ENCODE results near the gene YIPF6. TPM values are rescaled to one million over a fixed set of nuclear protein-coding genes. Genes with fewer than 3 reads are reported as not detected.
A peak's percentile ranks its signal among the peaks of the same experiment; 100 is the strongest.
"Not testable (repeated sequence)": the region's sequence is repeated elsewhere in the genome, so short reads cannot be mapped to it uniquely, and the experiment has no call there.

The YIPF6 gene
- polyA plus RNA-seq, 1 donor (not counting 4 experiments of a cell fraction or from before 2014, with no cell fraction given), result 20.2 TPM

- FAIRE-seq (no peak), DNase-seq (ENCODE audit: low read depth, low spot score) (no peak)
- H3K79me2 ChIP-seq (ENCODE audit: control insufficient read depth, insufficient read depth, low read length), result peaks cover 10% of the 10 kb centered on the region
Observed at GRCh38 chrX:68508799-68509198, 9.9 kb downstream of the YIPF6 start.

GRCh38 chrX:68511255-68511654, 12.4 kb downstream of the YIPF6 start:
- H3K9ac ChIP-seq (ENCODE audit: control insufficient read depth, extremely low read depth, insufficient read depth, low read length), result no peak overlapping the region
- dilution Hi-C loops (cut with MboI; ENCODE audit: extremely low pct_ligation_motif_present, low sequenced_read_pairs), result no loop called here
- peak; percentile 46 for FAIRE-seq
- peaks cover 5% of the 10 kb centered on the region for H3K79me2 ChIP-seq (ENCODE audit: control insufficient read depth, insufficient read depth, low read length)
- no peak overlapping the region for H3K4me2 ChIP-seq (ENCODE audit: control insufficient read depth, extremely low read depth, insufficient read depth, low read depth, low read length)
- H3K4me3 ChIP-seq (ENCODE audit: control insufficient read depth in 2 of 3, extremely low read depth in 1 of 3, insufficient read depth in 2 of 3, low read depth in 1 of 3, low read length in 3 of 3), result no peak overlapping the region
- no peak overlapping the region for H3K27ac ChIP-seq (ENCODE audit: control insufficient read depth, insufficient read depth, low read length)
- peaks cover 0 to 1% of the 10 kb centered on the region in 2 experiments for H3K36me3 ChIP-seq (ENCODE audit: control insufficient read depth in 2 of 2, extremely low read depth in 1 of 2, insufficient read depth in 2 of 2, low read length in 2 of 2)
- no peak overlapping the region for H2AFZ ChIP-seq (ENCODE audit: control insufficient read depth, low read length)
- H3K27me3 ChIP-seq (ENCODE audit: control insufficient read depth, extremely low read depth, insufficient read depth, low read length), result no peaks in the 10 kb centered on the region
- no peaks in the 10 kb centered on the region for H3K4me1 ChIP-seq (ENCODE audit: control insufficient read depth, extremely low read depth, insufficient read depth, low read length)
- no peaks in the 10 kb centered on the region for H4K20me1 ChIP-seq (ENCODE audit: control insufficient read depth, extremely low read depth, insufficient read depth, low read length)
- TF ChIP-seq EZH2 (IDR thresholded peaks at IDR 0.05; ENCODE audit: low read length) (no peak), CTCF (optimal IDR thresholded peaks at IDR 0.05 in 1 of 3, IDR thresholded peaks at IDR 0.05 in 1 of 3, conservative IDR thresholded peaks at IDR 0.05 in 1 of 3; ENCODE audit: extremely low read depth in 1 of 3, insufficient read depth in 2 of 3, low read length in 3 of 3) (peak; percentile 68 to 78 (median 69))
- no peak for DNase-seq (ENCODE audit: low read depth, low spot score)
- no peaks in the 10 kb centered on the region for H3K9me1 ChIP-seq (ENCODE audit: control insufficient read depth, extremely low read depth, insufficient read depth, low read length)
- no peaks in the 10 kb centered on the region for H3K9me3 ChIP-seq (ENCODE audit: control insufficient read depth, low read depth, low read length)

More at GRCh38 chrX:68508799-68509198, 9.9 kb downstream of the YIPF6 start:
- peaks cover 3% of the 10 kb centered on the region for H3K4me1 ChIP-seq (ENCODE audit: control insufficient read depth, extremely low read depth, insufficient read depth, low read length)
- H3K27ac ChIP-seq (ENCODE audit: control insufficient read depth, insufficient read depth, low read length), result no peak overlapping the region
- H3K36me3 ChIP-seq (ENCODE audit: control insufficient read depth in 2 of 2, extremely low read depth in 1 of 2, insufficient read depth in 2 of 2, low read length in 2 of 2), result no peaks in the 10 kb centered on the region
- H3K4me3 ChIP-seq (ENCODE audit: control insufficient read depth in 2 of 3, extremely low read depth in 1 of 3, insufficient read depth in 2 of 3, low read depth in 1 of 3, low read length in 3 of 3), result no peak overlapping the region
- H2AFZ ChIP-seq (ENCODE audit: control insufficient read depth, low read length), result no peak overlapping the region
- no peak overlapping the region for H3K9ac ChIP-seq (ENCODE audit: control insufficient read depth, extremely low read depth, insufficient read depth, low read length)
- H3K9me3 ChIP-seq (ENCODE audit: control insufficient read depth, low read depth, low read length), result no peaks in the 10 kb centered on the region
- H4K20me1 ChIP-seq (ENCODE audit: control insufficient read depth, extremely low read depth, insufficient read depth, low read length), result no peaks in the 10 kb centered on the region
- H3K9me1 ChIP-seq (ENCODE audit: control insufficient read depth, extremely low read depth, insufficient read depth, low read length), result no peaks in the 10 kb centered on the region
- no peak for TF ChIP-seq EZH2 (IDR thresholded peaks at IDR 0.05; ENCODE audit: low read length)
- TF ChIP-seq CTCF (optimal IDR thresholded peaks at IDR 0.05 in 1 of 3, IDR thresholded peaks at IDR 0.05 in 1 of 3, conservative IDR thresholded peaks at IDR 0.05 in 1 of 3; ENCODE audit: extremely low read depth in 1 of 3, insufficient read depth in 2 of 3, low read length in 3 of 3), result no peak
- H3K4me2 ChIP-seq (ENCODE audit: control insufficient read depth, extremely low read depth, insufficient read depth, low read depth, low read length), result no peak overlapping the region
- dilution Hi-C loops (cut with MboI; ENCODE audit: extremely low pct_ligation_motif_present, low sequenced_read_pairs), result no loop called here
- H3K27me3 ChIP-seq (ENCODE audit: control insufficient read depth, extremely low read depth, insufficient read depth, low read length), result no peaks in the 10 kb centered on the region

- H3K27ac ChIP-seq (ENCODE audit: control insufficient read depth, insufficient read depth, low read length); FAIRE-seq; H3K9me3 ChIP-seq (ENCODE audit: control insufficient read depth, low read depth, low read length); H3K27me3 ChIP-seq (ENCODE audit: control insufficient read depth, extremely low read depth, insufficient read depth, low read length); dilution Hi-C loops (cut with MboI; ENCODE audit: extremely low pct_ligation_motif_present, low sequenced_read_pairs); H2AFZ ChIP-seq (ENCODE audit: control insufficient read depth, low read length); H3K9ac ChIP-seq (ENCODE audit: control insufficient read depth, extremely low read depth, insufficient read depth, low read length); H3K36me3 ChIP-seq (ENCODE audit: control insufficient read depth in 2 of 2, extremely low read depth in 1 of 2, insufficient read depth in 2 of 2, low read length in 2 of 2); H4K20me1 ChIP-seq (ENCODE audit: control insufficient read depth, extremely low read depth, insufficient read depth, low read length); H3K9me1 ChIP-seq (ENCODE audit: control insufficient read depth, extremely low read depth, insufficient read depth, low read length); H3K4me3 ChIP-seq (ENCODE audit: control insufficient read depth in 2 of 3, extremely low read depth in 1 of 3, insufficient read depth in 2 of 3, low read depth in 1 of 3, low read length in 3 of 3); H3K79me2 ChIP-seq (ENCODE audit: control insufficient read depth, insufficient read depth, low read length); H3K4me1 ChIP-seq (ENCODE audit: control insufficient read depth, extremely low read depth, insufficient read depth, low read length); DNase-seq (ENCODE audit: low read depth, low spot score); H3K4me2 ChIP-seq (ENCODE audit: control insufficient read depth, extremely low read depth, insufficient read depth, low read depth, low read length): not testable (repeated sequence)
Observed at GRCh38 chrX:68524680-68525079, 25.8 kb downstream of the YIPF6 start.
